ENCODE measurements around the gene KCNK4. TPM values are rescaled to one million over a fixed set of nuclear protein-coding genes. Genes with fewer than 3 reads are reported as not detected.

Gene KCNK4
- total and polyA plus RNA-seq, 2 of the 13 experiments (the other 11 are each of a cell fraction or from before 2014, with no cell fraction given) = not detected

- TF ChIP-seq ZNF407 (CRISPR knock-in tag; IDR thresholded peaks at IDR 0.05; ENCODE audit: not compliant biosample characterization) (peak; percentile 54), TGIF2 (CRISPR knock-in tag; IDR thresholded peaks at IDR 0.05) (no peak; the same call in 1 of the 2 replicates), ZNF558 (CRISPR knock-in tag; IDR thresholded peaks at IDR 0.05; ENCODE audit: borderline replicate concordance) (0 out of 2 replicates have a peak, but pooled peaks have one; percentile 47), TRIM24 (CRISPR knock-in tag; IDR thresholded peaks at IDR 0.05) (no peak), PCBP1 (IDR thresholded peaks at IDR 0.05; ENCODE audit: borderline replicate concordance, low read depth, low read length) (peak; percentile 56; the same call in 1 of the 2 replicates), BRD4 (CRISPR knock-in tag; IDR thresholded peaks at IDR 0.05) (peak; percentile 49; the same call in 1 of the 2 replicates), KDM2A (CRISPR knock-in tag; IDR thresholded peaks at IDR 0.05; ENCODE audit: borderline replicate concordance, low read depth) (no peak), CCDC6 (CRISPR knock-in tag; IDR thresholded peaks at IDR 0.05) (peak; percentile 44; the same call in 1 of the 2 replicates), ZNF205 (CRISPR knock-in tag; IDR thresholded peaks at IDR 0.05) (0 out of 2 replicates have a peak, but pooled peaks have one; percentile 33), HNRNPK (IDR thresholded peaks at IDR 0.05; ENCODE audit: low read depth, low read length, poor library complexity, severe bottlenecking) (no peak), ATM (IDR thresholded peaks at IDR 0.05; ENCODE audit: borderline replicate concordance) (no peak), ELF1 (CRISPR knock-in tag; IDR thresholded peaks at IDR 0.05) (0 out of 2 replicates have a peak, but pooled peaks have one; percentile 29), ZNF713 (CRISPR knock-in tag; IDR thresholded peaks at IDR 0.05) (no peak), GATAD2A (CRISPR knock-in tag; IDR thresholded peaks at IDR 0.05) (no peak; the same call in 1 of the 2 replicates), ZNF232 (CRISPR knock-in tag; IDR thresholded peaks at IDR 0.05; ENCODE audit: borderline replicate concordance) (0 out of 2 replicates have a peak, but pooled peaks have one; percentile 22), CEBPG (CRISPR knock-in tag; IDR thresholded peaks at IDR 0.05) (peak; percentile 45), KLF13 (CRISPR knock-in tag; IDR thresholded peaks at IDR 0.05) (no peak), SNAPC2 (CRISPR knock-in tag; IDR thresholded peaks at IDR 0.05) (no peak), NR2F2 (IDR thresholded peaks at IDR 0.05; ENCODE audit: borderline replicate concordance, low read depth) (no peak), POGK (CRISPR knock-in tag; conservative IDR thresholded peaks at IDR 0.05) (peak; percentile 15; the same call in 1 of the 2 replicates), ZFP90 (CRISPR knock-in tag; IDR thresholded peaks at IDR 0.05; ENCODE audit: borderline replicate concordance) (0 out of 2 replicates have a peak, but pooled peaks have one; percentile 23)
Measured at GRCh38 chr11:64268893-64269539, 22.1 kb upstream of the KCNK4 start (continued).

All from HepG2 (cell line).